ENCODE measurements around the gene DRAP1.

DNA sequence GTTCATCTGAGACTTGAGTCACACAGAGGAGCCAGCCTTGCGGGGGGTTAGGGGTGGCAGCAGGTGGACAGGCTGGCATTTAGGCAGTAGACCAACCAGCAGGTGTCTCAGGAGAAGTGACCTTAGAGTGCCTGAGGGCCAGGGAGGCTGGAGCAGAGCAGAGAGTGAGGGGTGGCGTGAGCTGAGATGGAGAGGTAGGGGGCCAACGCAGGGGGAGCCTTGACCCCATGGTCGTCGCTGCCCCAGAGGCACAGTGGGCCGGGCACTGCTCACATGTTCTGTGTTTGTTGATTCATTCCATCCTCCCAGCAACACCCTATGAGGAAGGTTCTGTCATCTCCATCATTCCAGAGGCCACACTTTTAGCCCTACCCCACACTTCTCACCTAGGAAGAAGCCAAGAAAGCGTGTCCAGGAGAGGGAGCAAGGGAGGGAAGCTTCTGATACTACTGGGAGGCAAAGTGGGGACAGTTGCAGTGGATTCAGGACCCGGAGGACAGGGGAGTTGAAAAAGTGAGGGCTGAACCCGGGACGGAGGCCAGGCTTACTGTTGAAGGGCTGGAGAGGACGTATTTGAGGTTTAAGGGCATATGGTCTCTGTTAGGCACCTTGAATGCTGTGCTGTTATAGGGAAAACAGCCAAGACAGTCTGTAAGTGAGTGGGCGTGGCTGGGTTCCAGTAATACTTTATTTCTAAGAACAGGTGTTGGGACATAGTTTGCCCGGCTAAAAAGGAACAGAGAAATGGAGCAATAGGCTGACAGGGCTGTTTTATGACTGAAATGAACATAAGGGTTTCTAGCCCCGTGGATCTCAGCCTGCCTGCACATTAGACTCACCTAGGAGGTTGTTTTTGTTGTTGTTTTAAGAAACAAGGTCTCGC is 49.6 kb downstream of the DRAP1 start:
- TF ChIP-seq, protein P1, sequence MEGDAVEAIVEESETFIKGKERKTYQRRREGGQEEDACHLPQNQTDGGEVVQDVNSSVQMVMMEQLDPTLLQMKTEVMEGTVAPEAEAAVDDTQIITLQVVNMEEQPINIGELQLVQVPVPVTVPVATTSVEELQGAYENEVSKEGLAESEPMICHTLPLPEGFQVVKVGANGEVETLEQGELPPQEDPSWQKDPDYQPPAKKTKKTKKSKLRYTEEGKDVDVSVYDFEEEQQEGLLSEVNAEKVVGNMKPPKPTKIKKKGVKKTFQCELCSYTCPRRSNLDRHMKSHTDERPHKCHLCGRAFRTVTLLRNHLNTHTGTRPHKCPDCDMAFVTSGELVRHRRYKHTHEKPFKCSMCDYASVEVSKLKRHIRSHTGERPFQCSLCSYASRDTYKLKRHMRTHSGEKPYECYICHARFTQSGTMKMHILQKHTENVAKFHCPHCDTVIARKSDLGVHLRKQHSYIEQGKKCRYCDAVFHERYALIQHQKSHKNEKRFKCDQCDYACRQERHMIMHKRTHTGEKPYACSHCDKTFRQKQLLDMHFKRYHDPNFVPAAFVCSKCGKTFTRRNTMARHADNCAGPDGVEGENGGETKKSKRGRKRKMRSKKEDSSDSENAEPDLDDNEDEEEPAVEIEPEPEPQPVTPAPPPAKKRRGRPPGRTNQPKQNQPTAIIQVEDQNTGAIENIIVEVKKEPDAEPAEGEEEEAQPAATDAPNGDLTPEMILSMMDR (IDR thresholded peaks at IDR 0.05; ENCODE audit: low read length) = no peak
- TF ChIP-seq EZH2phosphoT487 (IDR thresholded peaks at IDR 0.05; ENCODE audit: low read length) = no peak

All from MM.1S (cell line).